Fibroblast of skin of right quadriceps (primary cell): ENCODE measurements around the gene NCF4.
A peak's percentile ranks its signal among the peaks of the same experiment; 100 is the strongest.

Experiments
- DNase-seq: peaks from one replicate; pipeline ENCODE4 v3.0.0-alpha.2; 2013

Gene NCF4

GRCh38 chr22:36865346-36865745 is 4.5 kb downstream of the NCF4 start:
- no peak for DNase-seq

- no peak for DNase-seq
Measured at GRCh38 chr22:36867695-36868094, 6.9 kb downstream of the NCF4 start.

- DNase-seq, result no peak
Measured at GRCh38 chr22:36868546-36869181, 7.9 kb downstream of the NCF4 start.

- DNase-seq, result no peak
Measured at GRCh38 chr22:36870250-36870649, 9.4 kb downstream of the NCF4 start.

- DNase-seq, result no peak
Measured at GRCh38 chr22:36871669-36872081, 10.9 kb downstream of the NCF4 start.

- DNase-seq, result no peak
Measured at GRCh38 chr22:36872084-36872483, 11.3 kb downstream of the NCF4 start.

- no peak for DNase-seq
Measured at GRCh38 chr22:36872866-36873498, 12.2 kb downstream of the NCF4 start.

- peak; percentile 38 for DNase-seq
Measured at GRCh38 chr22:36873614-36874308, 13.0 kb downstream of the NCF4 start.

GRCh38 chr22:36874309-36874696 is 13.5 kb downstream of the NCF4 start:
- DNase-seq, result no peak

GRCh38 chr22:36874736-36875135 is 13.9 kb downstream of the NCF4 start:
- no peak for DNase-seq

GRCh38 chr22:36875741-36876140 is 14.9 kb downstream of the NCF4 start:
- DNase-seq, result no peak

- DNase-seq, result no peak
Measured at GRCh38 chr22:36879775-36880174, 19.0 kb downstream of the NCF4 start.

- DNase-seq, result no peak
Measured at GRCh38 chr22:36881504-36882245, 20.9 kb downstream of the NCF4 start.

- no peak for DNase-seq
Measured at GRCh38 chr22:36884349-36885158, 23.7 kb downstream of the NCF4 start.

GRCh38 chr22:36885474-36885873 is 24.7 kb downstream of the NCF4 start:
- no peak for DNase-seq

GRCh38 chr22:36886016-36886415 is 25.2 kb downstream of the NCF4 start:
- DNase-seq, result no peak

- no peak for DNase-seq
Measured at GRCh38 chr22:36887162-36887561, 26.4 kb downstream of the NCF4 start.

- DNase-seq, result no peak
Measured at GRCh38 chr22:36891646-36892045, 30.8 kb downstream of the NCF4 start.

GRCh38 chr22:36892292-36892691 is 31.5 kb downstream of the NCF4 start:
- DNase-seq, result no peak

GRCh38 chr22:36893262-36893661 is 32.5 kb downstream of the NCF4 start:
- DNase-seq, result no peak

- DNase-seq, result no peak
Measured at GRCh38 chr22:36894266-36894665, 33.5 kb downstream of the NCF4 start.

- DNase-seq, result no peak
Measured at GRCh38 chr22:36897611-36898010, 36.8 kb downstream of the NCF4 start.

GRCh38 chr22:36898690-36899089 is 37.9 kb downstream of the NCF4 start:
- DNase-seq, result no peak
